Measurements from ENCODE around the gene PODXL2. TPM values are rescaled to one million over a fixed set of nuclear protein-coding genes. Genes with fewer than 3 reads are reported as not detected.

PODXL2 gene
- total RNA-seq, 1 donor from 2014 or later = 2.7 TPM

Other genes starting within 250 kb of the PODXL2 start
- gene TPRA1, start 38.5 kb upstream of the PODXL2 start, total RNA-seq = 15.6 TPM
- 20.6 TPM for gene MCM2, start 30.8 kb upstream of the PODXL2 start, total RNA-seq
- 6.4 TPM for gene ABTB1, start 43.8 kb downstream of the PODXL2 start, total RNA-seq
- gene MGLL, start 193.3 kb downstream of the PODXL2 start, total RNA-seq = 135 TPM

Measured in esophagus mucosa (tissue), 1 donor.